ENCODE measurements around the gene STXBP6.

DNA sequence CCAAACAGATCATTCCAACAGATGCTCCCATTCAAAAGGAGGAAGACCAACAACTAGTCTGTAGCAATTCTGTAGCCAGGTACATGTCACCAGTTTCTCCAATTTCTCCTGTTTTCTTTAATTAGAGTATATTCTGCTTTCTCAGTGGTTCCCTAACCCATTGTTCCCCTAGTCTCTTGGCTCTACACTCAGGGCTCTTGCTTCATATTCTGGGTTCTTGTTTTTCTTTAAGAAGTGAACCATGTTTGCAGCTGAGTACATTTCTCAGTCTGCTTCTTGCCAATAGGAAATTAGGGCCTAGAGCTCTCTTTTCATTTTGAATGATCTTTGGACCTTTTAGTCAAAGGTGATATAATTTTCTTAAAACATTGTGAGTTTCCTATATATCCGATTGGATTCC, 29.4 kb upstream of the STXBP6 start:
- TF ChIP-seq, protein P1, sequence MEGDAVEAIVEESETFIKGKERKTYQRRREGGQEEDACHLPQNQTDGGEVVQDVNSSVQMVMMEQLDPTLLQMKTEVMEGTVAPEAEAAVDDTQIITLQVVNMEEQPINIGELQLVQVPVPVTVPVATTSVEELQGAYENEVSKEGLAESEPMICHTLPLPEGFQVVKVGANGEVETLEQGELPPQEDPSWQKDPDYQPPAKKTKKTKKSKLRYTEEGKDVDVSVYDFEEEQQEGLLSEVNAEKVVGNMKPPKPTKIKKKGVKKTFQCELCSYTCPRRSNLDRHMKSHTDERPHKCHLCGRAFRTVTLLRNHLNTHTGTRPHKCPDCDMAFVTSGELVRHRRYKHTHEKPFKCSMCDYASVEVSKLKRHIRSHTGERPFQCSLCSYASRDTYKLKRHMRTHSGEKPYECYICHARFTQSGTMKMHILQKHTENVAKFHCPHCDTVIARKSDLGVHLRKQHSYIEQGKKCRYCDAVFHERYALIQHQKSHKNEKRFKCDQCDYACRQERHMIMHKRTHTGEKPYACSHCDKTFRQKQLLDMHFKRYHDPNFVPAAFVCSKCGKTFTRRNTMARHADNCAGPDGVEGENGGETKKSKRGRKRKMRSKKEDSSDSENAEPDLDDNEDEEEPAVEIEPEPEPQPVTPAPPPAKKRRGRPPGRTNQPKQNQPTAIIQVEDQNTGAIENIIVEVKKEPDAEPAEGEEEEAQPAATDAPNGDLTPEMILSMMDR (IDR thresholded peaks at IDR 0.05; ENCODE audit: insufficient read depth, low read length), result no peak
- no peak for TF ChIP-seq POLR2AphosphoS5 (IDR thresholded peaks at IDR 0.05; ENCODE audit: low read depth)
- no peak for TF ChIP-seq GABPA (IDR thresholded peaks at IDR 0.05; ENCODE audit: low read depth)
- no peak for TF ChIP-seq REST (IDR thresholded peaks at IDR 0.05; ENCODE audit: insufficient replicate concordance, low read depth)
